Pons (tissue), 1 donor: ENCODE measurements around the gene DHRS9.

ENCODE experiments used
- DNase-seq: peaks from one replicate; pipeline ENCODE4 v3.0.0-alpha.2; 2016; ENCODE audit warnings: low spot score

The DHRS9 gene

GRCh38 chr2:169065864-169066517, 3.4 kb upstream of the DHRS9 start:
- DNase-seq = no peak

GRCh38 chr2:169066897-169067296, 2.5 kb upstream of the DHRS9 start:
- DNase-seq = no peak

- DNase-seq = no peak
These were observed 470 bp downstream of the DHRS9 start for GRCh38 chr2:169069833-169070232.

DNA sequence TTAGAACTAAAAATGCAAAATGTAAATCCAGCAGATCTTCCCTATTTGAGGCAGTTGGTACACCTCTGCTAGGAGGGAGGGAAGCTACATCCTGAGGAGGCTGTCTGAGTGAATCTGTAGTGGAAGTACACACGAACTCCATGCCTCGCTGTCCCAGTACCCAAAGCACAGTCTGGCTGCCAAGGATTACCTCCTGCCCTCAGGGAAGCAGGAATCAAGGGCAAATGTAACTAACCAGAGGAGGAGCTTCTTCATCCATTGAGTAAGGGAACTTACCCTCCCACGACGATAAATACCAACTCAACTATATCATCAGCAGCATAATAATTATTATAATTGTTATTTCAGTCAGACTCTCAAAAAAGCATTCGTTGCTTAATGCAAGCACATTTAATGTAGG, 2.1 kb downstream of the DHRS9 start:
- no peak for DNase-seq

GRCh38 chr2:169072163-169072925, 3.0 kb downstream of the DHRS9 start:
- DNase-seq = peak; percentile 74

DNA sequence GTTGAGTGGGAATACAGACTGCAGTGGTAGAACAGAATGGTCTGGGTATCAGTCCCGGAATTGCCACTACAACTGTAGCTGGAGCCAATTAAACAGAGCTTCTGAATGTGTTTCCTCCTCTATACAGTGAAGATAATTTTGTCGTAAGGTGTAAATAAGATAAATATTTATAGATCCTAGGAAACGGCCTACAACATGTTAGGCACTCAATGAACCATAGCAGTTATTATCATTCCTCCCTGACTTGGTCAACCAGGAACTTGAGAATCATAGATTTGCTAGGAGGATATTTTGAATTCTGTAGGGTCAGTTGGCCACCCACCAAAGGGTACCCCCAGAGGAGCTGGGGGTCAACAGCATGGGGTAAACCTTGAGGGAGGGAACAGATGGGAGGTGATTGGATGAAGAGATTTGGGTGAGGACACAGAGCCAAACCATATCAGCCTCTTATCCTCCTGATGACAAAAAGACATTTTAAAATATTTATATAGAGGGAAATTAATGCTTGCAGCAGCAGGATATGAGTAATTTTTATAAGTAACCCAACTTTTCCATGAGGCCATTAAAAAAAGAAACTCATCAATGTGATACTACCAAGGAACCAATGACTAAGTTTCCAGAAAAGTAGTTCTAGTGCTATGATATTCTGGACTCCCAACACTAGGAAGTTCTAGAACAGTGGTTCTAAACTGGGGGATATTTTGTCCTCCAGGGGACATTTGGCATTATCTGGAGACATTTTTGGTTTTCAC, 4.0 kb downstream of the DHRS9 start:
- DNase-seq = no peak

- DNase-seq = no peak
These were observed 4.8 kb downstream of the DHRS9 start for GRCh38 chr2:169073963-169074751.

DNA sequence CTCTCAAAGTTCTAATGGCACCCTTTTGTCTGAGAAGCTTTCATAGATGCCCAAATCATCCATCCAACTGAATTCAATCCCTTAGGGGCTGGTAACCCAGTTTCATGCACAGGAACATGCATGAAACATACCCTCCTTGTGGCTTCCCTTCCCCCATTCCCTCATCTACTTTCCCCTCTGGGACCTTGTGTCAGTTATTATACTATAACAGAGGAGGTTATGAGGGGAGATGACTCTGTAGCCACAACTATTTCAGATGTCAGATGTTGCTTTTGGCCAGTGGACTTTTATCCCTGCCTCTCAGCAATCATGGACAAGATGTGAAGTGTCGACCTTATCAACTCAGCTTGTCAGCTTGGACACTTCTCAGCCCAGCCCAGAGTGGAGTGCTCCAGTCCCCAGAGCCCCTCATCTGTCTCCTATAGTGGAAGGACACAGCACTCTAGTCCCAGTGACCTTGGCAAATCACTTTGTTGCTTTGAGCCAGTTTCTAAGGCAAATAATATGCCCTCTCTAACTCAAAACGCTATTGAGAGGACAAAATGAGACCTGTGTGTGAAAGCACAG, 8.4 kb downstream of the DHRS9 start:
- no peak for DNase-seq

DNA sequence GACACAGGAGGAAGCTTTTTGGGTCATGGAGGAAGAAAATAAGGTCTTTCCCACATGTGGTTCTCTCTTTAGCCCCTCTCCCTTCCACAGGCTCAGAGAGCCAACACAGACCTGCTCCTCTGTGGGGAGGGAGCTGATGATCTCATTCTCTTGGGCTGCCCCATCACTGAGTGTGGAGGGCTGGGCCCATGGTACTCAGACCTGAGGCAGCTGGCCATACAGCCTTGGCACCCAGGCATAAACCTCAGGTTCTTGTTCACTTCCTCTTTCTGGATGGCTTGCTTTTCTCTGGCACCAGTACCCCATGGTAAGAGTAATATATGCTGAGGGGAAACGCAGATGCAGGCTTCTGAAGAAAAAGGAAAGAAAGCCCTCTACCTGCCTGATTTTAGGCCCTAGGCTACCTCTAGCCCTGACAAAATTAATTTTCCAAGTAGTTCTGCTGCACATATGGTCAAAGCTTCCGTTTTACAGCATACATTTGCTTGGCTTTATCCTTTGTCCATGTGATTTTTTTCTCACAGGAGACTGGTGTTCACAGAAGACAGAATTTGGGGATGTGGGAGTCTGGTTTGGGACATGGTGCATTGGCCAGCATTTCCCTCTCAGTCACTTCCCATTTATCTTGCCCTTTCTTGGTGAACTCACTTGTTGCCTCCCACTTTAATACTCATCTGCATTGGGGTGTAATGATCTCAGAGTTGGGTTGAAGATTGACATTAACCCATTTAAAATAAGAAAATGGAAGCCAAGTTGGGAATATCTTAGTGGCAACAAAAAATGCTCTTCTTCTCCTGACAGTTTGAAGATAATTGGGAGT, 11.1 kb downstream of the DHRS9 start:
- peak; percentile 60 for DNase-seq

DNA sequence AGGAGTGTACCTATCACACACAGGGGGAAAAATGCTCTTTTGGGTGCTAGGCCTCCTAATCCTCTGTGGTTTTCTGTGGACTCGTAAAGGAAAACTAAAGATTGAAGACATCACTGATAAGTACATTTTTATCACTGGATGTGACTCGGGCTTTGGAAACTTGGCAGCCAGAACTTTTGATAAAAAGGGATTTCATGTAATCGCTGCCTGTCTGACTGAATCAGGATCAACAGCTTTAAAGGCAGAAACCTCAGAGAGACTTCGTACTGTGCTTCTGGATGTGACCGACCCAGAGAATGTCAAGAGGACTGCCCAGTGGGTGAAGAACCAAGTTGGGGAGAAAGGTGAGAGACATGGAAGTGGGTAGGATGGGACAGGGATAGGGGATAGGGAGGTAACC, 12.2 kb downstream of the DHRS9 start:
- no peak for DNase-seq

DNA sequence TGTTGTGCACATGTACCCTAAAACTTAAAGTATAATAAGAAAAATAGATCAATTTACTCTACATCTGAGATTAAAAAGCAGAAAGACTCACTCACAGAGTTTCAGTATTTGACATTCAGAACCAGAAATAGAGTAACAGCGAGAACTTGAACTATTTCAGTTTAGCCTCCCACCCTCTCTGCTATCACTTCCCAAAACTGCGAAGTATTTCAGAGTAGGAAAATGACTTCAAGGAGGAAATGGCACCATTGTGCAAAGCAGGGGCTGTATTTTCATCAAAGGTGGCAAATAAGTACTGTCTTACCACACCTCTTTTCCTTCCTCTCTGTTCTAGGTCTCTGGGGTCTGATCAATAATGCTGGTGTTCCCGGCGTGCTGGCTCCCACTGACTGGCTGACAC, 13.6 kb downstream of the DHRS9 start:
- DNase-seq = peak; percentile 75

DNA sequence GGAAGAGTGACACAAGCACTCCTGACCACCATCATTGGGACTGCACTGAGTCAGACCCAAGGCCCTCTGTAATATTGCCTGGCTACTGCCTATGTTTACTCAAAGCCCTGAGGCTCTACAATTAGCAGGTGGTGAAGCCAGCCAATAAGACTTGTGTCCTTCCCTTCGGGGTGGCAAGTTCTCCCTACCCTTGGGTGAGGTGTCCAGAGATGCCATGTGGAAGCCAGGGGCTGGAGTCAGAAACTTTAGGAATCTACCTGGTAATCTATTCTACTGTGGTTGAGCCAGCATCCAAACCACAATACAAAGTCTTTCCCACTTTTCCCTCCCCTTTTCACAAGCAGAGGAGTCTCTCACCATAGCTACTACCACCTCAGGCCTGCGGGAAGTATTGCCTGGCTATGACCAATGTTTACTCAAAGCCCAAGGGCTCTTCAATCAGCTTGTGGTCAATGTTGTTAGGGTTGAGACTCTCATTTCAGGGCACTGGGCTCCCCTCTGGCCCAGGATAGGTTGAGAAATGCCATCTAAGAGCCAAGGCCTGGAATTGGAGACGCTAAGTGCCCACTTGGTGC, 17.6 kb downstream of the DHRS9 start:
- no peak for DNase-seq

- no peak for DNase-seq
These were observed 18.5 kb downstream of the DHRS9 start for GRCh38 chr2:169087757-169088379.

DNA sequence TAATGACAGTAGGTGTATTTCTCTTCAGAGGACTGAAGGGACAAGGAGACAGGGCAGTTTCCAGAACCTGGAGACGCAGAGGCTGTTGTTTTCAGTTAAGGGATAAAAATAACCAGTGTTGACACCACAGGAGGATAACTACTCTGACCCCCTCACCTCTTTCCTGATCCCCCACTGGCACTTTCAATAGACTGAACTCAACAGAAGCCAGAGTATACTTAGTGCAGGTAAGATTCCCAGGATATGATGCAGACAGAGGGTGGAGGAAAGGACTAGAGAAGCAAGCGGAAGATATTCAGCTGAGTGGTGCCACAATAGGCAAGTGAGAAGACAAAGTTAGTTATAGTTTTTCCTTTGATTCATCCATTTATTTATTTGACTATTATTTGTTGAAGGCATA, 19.8 kb downstream of the DHRS9 start:
- DNase-seq = no peak

DNA sequence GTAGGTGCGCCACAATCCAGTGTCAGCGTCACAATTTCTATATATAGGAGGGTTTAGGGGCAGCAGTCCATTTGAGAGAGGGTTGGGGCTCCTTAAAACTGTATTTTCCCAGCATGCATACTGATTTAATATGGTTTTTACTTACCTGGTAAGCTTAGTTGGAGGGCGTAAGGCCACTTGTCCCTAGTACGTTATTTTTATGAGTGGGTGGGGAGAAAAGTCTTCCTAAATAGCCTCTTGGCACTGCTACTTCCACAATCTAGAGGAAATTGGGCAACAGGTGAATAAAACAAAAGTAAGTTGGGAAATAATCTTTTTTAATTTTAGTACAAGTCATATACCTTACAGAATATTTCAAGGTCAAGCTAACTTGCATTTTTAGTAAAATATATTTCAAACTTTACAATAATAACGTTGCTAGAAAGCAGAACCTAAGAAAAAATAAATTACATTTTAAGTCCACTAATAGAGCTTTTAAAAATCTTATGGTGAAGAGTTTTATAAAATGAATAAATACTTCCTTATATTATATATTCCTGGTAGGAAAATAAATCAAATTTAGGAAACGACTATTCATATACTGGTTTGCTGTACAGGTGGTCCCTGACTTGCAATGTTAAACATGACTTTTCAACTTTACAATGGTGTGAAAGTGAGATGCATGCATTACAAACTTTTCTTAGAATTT, 20.9 kb downstream of the DHRS9 start:
- DNase-seq = no peak

DNA sequence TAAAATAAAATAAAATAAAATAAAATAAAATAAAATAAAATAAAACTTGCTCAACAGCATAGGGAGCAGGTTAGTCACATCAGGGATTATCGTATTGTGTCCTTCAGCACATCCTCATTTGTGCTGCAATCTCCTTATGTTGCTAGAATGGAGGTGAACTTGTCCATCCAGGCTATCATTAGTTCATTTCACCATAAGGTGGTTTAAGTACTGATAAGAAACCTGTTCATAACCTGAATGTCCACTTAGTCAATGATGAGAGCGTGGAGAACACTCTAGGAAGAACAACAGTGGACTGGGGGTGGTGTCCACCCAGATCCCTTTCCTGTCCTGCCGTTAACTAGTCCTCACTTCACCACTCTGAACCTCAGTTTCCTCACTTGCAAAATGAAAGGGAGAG, 21.9 kb downstream of the DHRS9 start:
- no peak for DNase-seq

DNA sequence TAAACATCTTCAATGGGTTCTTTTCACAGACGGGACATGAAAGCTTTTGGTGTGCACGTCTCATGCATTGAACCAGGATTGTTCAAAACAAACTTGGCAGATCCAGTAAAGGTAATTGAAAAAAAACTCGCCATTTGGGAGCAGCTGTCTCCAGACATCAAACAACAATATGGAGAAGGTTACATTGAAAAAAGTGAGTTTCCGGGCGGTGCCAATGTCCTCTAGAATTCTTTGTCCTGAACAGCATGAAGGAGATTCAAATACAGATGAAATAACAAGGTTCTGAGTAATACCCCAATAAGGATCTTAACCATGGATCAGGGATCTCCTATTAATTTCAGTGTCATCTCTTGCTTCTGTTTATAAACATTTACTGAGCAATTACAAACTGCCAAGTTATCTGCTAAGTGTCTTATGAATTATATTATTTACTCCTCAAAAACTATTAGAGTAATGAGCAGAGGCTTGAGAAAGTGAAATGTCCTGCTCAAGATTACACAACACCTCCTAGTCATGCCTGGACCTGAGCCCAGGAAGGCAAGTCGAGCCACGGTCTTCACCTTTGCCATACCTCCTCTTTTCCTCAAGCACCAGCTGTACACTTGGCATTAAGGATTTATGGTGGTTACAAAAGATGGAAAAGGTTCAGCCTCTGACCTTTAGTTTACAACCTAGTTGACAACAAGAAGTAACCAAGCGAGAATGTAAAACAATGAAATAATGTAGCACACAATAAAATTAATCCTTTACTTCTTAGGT, 22.6 kb downstream of the DHRS9 start:
- no peak for DNase-seq

- DNase-seq = no peak
These were observed 24.2 kb downstream of the DHRS9 start for GRCh38 chr2:169093535-169093934.

DNA sequence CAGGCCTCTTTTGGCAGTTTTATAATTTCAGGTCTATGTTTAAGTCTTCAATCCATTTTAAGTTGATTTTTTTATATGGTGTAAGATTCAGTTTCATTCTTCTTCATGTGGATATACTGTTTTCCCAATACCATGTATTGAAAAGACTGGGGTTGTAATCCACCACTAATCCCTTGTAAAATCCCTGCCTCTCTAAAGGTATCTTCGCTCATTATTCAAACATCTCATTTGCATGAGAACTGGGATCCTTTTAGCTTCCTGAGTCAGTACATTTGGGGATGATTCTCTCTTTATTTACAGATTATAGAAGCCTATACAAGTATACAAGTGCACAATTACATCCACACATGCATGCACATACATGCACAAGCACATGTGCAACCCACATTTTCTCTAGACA, 25.3 kb downstream of the DHRS9 start:
- DNase-seq = no peak
